Liver (tissue), 3 donors: ENCODE measurements around the gene KANSL1.

Experiments
- JUND ChIP-seq, 2 donors: IDR thresholded peaks; 2 replicates each; pipeline ENCODE4 v1.6.1; 2016; ENCODE audit warnings: antibody characterized with exemption in 2 of 2
- TF ChIP-seq, protein P1 (sequence below): fragments of 150-350 bp; IDR thresholded peaks from 2 replicates; pipeline ENCODE4 v1.5.1; 2017; ENCODE audit warnings: improper control_type of control experiment, low read depth, low read length; ENCODE audit not compliant: missing input control
- donor health status: healthy.
- donor health status: healthy.

DNA sequence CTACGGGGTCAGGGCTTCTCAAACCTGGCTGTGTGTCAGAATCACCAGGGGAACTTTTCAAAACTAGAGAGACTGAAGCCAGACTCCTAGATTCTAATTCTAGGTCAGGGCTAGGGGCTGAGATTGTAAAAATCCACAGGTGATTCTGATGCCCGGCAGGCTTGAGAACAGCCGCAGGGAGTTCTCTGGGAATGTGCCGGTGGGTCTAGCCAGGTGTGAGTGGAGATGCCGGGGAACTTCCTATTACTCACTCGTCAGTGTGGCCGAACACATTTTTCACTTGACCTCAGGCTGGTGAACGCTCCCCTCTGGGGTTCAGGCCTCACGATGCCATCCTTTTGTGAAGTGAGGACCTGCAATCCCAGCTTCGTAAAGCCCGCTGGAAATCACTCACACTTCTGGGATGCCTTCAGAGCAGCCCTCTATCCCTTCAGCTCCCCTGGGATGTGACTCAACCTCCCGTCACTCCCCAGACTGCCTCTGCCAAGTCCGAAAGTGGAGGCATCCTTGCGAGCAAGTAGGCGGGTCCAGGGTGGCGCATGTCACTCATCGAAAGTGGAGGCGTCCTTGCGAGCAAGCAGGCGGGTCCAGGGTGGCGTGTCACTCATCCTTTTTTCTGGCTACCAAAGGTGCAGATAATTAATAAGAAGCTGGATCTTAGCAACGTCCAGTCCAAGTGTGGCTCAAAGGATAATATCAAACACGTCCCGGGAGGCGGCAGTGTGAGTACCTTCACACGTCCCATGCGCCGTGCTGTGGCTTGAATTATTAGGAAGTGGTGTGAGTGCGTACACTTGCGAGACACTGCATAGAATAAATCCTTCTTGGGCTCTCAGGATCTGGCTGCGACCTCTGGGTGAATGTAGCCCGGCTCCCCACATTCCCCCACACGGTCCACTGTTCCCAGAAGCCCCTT is 183.3 kb downstream of the KANSL1 start:
- TF ChIP-seq, protein P1, sequence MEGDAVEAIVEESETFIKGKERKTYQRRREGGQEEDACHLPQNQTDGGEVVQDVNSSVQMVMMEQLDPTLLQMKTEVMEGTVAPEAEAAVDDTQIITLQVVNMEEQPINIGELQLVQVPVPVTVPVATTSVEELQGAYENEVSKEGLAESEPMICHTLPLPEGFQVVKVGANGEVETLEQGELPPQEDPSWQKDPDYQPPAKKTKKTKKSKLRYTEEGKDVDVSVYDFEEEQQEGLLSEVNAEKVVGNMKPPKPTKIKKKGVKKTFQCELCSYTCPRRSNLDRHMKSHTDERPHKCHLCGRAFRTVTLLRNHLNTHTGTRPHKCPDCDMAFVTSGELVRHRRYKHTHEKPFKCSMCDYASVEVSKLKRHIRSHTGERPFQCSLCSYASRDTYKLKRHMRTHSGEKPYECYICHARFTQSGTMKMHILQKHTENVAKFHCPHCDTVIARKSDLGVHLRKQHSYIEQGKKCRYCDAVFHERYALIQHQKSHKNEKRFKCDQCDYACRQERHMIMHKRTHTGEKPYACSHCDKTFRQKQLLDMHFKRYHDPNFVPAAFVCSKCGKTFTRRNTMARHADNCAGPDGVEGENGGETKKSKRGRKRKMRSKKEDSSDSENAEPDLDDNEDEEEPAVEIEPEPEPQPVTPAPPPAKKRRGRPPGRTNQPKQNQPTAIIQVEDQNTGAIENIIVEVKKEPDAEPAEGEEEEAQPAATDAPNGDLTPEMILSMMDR = no peak
- TF ChIP-seq JUND (IDR thresholded peaks at IDR 0.05) = no peak
